ENCODE results near the gene ZNF329.
"Not testable (repeated sequence)": the region's sequence is repeated elsewhere in the genome, so short reads cannot be mapped to it uniquely, and the experiment has no call there.

The ZNF329 gene

DNA sequence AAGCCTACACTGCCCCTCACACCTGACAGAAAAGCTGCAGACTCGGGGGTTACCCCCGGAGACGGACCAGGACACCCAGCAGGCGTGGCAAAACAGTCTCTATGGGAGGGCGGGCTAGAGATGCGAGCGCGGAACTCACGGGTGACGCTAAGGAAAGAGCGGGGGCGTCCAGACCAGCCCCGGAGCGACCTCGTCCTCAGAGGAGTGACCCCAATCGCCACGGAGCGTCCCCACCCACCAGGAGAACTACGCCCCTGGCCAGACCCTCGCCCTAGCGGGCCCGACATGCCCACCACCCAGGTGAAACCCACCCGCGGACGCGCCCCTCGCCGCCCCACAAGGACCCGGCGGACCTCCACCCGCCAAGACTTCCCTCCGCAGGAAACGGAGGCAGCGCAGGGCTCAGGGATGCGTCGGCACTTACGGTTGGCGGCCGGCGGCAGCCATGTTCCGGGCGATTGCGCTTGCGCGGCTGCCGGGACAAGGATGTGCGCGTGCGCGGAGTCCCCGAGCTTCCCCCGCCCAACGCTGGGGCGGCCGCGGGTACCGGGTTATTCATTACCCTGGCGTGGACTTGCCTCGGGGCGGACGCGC lies at the start of gene ZNF329:
Gene ZNF329, minus strand, starts transcription at position 462 of the 594 bp plus-strand sequence. CDS start 21,286 bp downstream, outside the sequence.
- peak; percentile 98 for DNase-seq

- no peak for DNase-seq
Observed at GRCh38 chr19:58196901-58197616, 46.5 kb upstream of the ZNF329 start.

DNA sequence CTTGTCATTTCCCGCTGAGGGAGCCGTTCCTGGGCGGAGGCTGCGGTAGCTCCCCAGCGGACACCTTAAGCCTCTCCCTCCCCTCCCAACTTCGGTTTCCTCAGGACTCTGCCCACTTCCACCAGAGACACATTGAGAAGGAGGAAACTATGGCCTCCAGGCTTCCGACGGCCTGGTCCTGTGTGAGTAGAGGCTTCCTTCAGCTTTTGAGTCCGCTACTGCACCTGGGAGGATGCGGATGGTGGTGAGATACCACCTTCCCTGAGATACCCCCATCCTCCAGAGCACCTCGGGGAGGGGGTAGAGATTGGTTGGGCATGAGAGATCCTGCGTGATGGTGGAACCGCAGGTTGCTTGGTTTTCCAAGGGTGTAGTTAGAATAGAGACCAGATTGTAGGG lies 33.2 kb upstream of the ZNF329 start:
- no peak for DNase-seq

- peak; percentile 94 for DNase-seq
Observed at GRCh38 chr19:58182989-58183816, 32.6 kb upstream of the ZNF329 start, which contains the start of gene ZNF274. Gene ZNF274 (plus strand): TSS chr19:58183061. CDS start chr19:58183966, 905 bp downstream.

DNA sequence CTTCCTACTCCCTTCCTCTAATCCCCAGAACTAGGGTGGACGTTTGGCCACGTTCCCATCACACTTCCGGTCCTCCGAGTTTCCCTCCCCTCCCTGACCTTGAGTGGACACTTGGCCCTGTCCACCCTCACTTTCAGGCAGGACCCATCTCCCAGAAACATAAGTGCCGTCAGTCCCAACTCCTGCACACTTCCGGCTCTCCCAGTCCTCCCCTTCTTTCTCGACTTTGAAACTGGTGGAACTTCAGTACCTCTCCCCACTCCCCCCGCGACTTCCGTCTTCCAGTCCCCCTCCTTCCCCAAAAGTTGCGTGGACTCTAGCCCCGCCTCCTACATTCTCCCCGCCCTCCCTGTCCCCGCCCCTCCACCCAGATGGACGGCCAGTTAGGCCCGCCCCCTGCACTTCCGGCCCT lies 32.0 kb upstream of the ZNF329 start:
- DNase-seq: no peak

DNA sequence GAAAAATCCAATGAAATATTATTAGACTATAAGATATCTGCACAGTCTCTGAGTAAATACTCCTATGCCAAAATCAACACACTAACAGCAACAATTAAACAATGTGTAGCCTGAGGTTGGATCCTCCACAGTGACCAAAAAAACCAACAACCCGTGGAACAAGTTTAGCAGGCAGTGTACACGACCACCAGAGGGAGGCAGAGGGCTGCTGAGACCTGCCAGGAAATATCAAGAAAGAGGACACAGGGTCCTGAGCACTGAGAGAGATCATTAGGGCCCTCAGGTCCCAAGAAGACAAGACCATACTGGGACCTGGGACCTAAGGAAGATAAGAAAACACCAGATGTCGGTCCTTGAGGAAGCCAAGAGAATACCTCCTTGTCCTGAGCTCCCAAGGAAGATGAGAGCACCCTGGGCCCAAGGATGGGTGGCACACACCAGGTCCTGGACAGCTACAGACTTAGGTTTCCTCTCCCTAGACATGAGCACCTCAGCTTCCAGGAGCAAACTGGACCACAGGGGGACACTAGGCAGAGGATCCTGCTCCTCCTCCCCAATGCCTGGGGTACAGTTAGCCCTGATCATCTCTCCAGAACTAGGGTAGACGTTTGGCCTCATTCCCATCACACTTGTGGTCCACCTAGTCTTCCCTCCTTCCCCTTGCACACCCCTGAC lies 31.4 kb upstream of the ZNF329 start:
- DNase-seq: peak; percentile 74

DNA sequence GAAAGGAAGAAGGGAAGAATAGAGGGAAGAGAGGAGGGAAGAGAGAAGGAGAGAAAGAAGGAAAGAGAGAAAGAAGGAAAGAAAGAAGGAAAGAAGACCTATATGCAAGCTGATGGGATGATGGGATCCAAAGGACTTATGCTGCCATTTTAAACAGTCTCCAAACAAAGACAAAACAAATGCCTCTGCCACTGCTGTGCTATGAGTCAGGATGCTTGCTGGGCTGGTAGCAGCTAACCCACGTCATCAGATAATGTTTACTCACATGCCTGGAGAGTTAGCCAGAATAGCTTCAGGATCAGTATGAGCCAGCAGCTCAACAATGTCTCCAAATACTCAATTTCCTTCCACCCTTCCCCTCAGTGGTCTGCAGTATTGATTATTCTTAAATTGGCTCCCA lies 20.3 kb upstream of the ZNF329 start:
- DNase-seq: no peak

GRCh38 chr19:58166708-58167280 lies 16.2 kb upstream of the ZNF329 start:
- no peak for DNase-seq

GRCh38 chr19:58166268-58166667 lies 15.7 kb upstream of the ZNF329 start:
- DNase-seq: no peak

DNA sequence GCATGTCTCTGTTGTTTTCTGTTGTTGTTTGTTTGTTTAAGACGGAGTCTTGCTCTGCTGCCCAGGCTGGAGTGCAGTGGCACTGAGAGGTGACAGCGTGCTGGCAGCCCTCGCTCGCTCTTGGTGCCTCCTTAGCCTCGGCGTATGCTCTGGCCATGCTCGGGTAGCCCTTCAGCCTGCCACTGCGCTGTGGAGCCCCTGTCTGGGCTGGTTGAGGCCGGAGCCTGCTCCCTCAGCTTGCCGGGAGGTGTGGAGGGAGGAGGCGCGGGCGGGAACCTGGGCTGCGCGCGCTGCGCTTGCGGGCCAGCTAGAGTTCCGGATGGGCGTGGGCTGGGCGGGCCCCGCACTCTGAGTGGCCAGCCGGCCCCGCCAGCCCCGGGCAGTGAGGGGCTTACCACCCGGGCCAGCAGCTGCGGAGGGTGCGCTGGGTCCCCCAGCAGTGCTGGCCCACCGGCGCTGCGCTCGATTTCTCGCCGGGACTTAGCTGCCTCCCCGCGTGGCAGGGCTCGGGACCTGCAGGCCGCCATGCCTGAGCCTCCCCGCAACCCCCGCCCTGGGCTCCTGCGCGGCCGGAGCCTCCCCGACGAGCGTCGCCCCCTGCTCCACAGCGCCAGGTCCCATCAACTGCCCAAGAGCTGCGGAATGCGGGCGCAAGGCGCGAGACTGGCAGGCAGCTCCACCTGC lies 6.6 kb upstream of the ZNF329 start:
- no peak for DNase-seq

DNA sequence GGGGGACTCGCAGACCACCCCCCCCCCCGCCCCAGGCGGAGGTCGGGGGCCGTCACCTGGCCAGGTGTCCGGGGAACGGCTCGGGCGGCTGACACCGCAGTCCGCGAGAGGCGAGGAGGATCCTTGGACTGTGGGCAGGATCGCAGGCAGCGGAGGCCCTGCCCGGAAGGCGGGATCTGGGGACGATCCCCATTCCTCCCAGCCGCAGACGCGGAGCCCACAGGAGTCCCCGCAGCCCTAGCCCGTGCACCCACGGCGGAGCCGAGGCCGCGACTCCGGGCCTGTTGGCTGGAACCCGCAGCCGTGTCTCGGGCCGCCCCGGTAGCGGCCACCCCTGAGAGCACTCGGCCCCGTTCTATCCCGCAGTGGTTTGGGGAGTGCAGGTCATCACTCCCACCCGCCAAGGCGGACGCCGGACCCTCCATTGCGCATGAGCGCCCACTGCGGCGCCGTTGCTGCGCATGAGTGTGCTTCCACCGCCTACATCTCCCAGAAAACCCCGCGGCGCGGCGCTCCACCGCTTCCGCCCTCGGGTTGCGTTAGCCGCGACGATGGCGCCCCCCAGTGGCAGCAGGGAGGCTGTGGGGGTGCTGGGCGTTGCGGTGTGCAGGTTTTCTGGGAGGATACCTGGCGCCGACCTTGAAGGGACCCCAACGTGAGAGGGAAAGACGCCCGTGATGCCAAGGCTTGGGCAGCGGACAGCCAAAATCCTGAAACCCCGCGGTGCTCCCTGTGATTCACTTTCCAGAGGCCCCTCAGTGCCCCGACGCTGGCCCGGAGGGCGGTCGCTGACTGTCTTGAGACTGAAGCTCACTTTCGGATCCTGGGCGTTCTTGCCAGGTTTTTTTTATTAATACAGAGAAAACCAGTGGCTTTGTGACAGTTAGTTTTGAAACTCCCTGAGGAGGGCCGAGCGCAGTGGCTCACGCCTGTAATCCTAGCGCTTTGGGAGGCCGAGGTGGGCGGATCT lies 4.4 kb upstream of the ZNF329 start:
- peak; percentile 100 for DNase-seq

DNA sequence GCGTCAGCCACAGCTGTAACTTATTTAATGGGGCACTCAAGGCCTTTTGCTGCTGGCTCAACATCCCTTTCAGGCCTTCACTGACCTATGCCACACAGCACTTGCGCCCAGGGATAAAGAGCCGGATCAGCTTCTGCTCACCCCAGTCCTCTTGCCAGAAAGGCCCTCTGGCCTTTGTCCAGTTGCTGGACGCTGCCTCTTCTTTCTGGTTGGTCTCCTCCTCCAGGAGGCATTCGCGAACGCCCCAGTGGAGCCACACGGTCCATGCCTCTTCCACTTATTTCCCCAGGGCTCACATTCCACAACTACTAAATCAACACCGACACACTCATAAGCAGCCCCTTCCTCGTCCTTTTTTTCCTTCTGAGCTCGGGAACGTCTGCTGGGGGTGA lies 3.7 kb upstream of the ZNF329 start:
- DNase-seq: peak; percentile 26

DNA sequence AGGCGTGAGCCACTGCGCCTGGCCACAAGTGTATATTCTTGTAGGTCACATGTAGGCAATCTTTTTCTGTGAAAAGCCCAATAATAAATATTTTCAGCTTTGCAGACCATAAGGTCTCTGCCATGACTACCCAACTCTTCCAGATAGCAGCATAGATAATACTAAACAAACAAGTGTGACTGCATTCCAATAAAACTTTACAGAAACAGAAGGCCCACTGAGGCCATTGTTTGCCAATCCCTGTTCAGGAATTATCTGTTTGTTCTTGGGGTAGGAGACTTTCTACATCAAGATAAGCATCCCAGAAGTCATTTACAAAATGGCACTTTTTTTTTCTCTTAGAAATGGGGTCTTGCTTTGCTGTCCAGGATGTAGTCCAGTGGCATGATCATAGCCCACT lies 2.8 kb upstream of the ZNF329 start:
- DNase-seq: no peak

- not testable (repeated sequence) for DNase-seq
Observed at GRCh38 chr19:58147475-58147874, 3.1 kb downstream of the ZNF329 start.

DNA sequence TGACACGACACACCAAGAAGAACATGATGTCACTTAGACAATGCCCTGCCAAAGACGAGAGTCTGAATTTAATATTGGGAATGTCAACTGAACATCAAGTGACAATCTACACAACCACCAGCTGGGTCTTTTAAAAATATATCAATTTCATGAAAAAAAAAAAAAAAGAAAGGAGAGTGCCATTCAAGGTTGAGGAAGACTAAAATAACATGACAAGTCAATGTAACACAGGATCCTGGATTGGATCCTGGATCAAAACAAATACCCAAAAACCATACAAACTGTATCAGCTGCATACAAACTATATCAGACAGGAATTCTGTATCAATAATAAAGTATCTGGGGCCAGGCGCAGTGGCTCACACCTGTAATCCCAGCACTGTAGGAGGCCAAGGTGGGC lies 4.7 kb downstream of the ZNF329 start:
- DNase-seq: no peak

DNA sequence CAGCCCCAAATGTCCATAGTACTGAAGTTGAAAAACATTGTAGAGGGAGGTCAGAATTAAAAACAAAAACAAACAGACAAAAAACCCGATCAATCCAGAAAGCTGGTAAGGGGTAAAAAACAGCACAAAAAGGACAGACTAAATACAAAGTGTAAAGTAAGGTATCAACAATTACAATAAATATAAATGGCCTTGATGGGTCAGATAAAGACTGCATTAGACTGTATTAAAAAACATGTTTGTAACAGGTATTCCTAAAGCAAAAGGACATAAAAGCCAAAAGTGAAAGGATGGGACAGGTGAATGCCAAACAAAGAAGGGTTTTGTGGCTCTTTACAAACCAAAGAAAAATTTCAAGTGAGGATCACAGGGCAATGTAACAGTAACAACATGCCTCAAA lies 16.3 kb downstream of the ZNF329 start:
- DNase-seq: no peak

DNA sequence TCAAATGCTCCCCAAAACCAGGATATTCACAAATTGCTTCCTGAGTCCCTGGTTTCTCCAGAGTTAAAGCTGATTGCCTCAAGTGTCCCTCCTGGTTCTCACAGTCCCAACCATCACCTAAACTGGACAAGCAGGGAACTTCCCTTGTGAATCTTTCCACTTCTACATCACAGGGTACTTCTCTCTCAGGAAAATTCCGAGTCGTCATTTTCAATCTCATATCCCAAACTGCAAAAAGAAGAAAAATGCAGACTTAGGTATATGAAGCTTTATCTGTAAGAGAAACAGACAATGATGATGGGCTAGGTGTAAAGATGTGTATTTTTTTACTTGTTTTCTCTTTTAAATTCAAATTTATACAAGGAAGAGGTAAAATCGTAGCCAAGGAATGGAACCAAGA lies 21.3 kb downstream of the ZNF329 start:
- DNase-seq: no peak

GRCh38 chr19:58128041-58128685 lies 22.4 kb downstream of the ZNF329 start:
- DNase-seq: no peak

DNA sequence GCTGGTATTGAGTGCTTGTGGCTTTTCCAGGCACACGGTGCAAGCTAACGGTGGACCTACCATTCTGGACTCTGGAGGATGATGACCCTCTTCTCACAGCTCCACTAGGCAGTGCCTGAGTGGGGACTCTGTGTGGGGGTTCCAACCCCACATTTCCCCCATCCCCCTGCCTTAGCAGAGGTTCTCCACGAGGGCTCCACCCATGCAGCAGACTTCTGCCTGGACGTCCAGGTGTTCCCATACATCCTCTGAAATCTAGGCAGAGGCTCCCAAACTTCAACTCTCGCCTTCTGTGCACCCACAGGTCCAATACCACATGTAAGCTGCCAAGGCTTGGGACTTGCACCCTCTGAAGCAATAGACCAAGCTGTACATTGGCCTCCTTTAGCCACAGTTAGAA lies 27.2 kb downstream of the ZNF329 start:
- DNase-seq: no peak

GRCh38 chr19:58118979-58119733 lies 31.4 kb downstream of the ZNF329 start:
- no peak for DNase-seq
